HG02759 (cell line): ENCODE measurements around the gene SFXN3.

Experiments
- ATAC-seq: cut with Tn5 transposase; IDR thresholded peaks from one replicate; pipeline ENCODE4 v1.9.1; 2021; ENCODE audit warnings: mild to moderate bottlenecking, moderate library complexity; ENCODE audit not compliant: unreplicated experiment

SFXN3 gene

DNA sequence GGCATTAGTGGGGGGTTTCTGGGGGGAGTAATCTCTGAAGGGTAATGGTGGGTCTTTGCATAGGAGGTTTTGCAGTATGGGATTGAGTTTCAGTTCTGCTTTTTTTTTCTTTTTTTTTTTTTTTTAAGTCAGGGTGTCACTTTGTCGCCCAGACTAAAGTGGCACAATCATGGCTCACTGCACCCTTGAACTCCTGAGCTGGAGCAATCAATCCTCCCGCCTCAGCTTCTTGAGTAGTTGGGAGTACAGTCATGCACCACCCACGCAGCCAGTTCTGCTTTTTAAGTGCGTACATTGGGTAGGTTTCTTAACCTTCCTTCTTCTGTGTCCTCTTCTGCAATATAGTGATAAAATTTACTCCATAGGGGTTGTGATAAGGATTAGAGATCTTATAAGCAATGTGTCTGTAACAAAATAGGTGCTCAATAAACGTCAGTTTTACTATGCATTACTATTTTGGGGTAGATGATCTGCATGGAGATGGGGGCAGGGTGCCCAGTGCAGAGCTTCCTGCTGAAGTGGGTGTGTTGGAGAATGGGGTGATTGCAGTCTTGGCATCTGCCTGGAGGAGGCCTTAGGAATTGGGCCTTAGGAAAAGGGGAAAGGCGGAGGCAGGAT, 40.3 kb downstream of the SFXN3 start:
- ATAC-seq = no peak

- no peak for ATAC-seq
Measured at GRCh38 chr10:101071885-101072433, 40.9 kb downstream of the SFXN3 start.

GRCh38 chr10:101072923-101073322, 41.9 kb downstream of the SFXN3 start:
- ATAC-seq = no peak

GRCh38 chr10:101073631-101074030, 42.6 kb downstream of the SFXN3 start:
- no peak for ATAC-seq

DNA sequence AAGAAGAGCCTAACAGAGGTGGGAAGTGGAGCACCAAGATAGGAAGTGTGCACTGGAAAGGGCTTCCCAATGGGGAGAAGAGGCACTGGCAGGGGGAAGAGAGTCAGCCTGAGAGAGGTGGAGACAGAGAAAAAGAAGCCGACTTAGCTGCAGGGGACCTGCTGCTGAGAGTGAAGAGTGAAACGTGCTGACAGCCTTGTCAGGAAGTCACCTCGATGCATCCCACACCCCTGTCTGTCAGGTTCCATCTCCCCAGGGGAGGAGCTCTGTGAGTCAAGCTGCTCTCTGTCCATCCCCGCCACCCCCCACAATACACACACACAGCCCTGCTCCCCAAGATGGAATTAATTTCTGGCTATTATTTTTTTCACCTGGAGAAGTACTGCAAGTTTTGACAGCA, 44.7 kb downstream of the SFXN3 start:
- no peak for ATAC-seq

DNA sequence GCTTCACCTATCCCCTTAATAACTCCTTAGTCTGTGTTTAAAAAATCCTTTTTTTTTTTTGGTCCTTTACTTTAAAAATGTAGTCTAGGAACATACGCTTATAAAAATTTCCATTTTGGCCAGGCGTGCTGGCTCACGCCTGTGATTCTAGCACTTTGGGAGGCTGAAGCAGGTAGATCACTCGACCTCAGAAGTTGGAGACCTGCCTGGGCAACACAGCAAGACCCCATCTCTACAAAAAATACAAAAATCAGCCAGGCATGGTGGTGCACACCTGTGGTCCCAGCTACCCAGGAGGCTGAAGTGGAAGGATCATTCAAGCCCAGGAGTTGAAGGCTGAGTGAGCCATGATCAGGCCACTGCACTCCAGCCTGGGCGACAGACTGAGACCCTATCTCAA, 45.6 kb downstream of the SFXN3 start:
- ATAC-seq = no peak

DNA sequence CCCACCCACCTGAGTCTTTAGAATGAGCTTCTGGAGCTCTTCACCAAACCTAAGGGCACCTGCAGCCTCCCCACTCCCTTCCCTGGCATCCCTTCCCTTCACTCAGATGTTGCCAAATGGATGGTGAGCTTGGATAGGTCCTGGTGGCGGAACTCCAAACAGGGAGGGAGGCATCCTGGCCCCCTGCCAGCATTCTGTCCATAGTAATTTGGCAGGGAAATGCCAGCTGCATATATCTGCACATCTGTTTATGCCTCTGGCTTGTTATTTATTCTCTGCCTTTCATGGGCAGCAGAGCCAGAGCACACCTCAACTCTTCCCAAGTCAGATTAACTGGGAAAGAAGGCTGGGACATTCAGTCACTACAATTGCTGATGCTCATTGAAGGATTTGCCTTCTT, 48.8 kb downstream of the SFXN3 start:
- ATAC-seq = no peak

DNA sequence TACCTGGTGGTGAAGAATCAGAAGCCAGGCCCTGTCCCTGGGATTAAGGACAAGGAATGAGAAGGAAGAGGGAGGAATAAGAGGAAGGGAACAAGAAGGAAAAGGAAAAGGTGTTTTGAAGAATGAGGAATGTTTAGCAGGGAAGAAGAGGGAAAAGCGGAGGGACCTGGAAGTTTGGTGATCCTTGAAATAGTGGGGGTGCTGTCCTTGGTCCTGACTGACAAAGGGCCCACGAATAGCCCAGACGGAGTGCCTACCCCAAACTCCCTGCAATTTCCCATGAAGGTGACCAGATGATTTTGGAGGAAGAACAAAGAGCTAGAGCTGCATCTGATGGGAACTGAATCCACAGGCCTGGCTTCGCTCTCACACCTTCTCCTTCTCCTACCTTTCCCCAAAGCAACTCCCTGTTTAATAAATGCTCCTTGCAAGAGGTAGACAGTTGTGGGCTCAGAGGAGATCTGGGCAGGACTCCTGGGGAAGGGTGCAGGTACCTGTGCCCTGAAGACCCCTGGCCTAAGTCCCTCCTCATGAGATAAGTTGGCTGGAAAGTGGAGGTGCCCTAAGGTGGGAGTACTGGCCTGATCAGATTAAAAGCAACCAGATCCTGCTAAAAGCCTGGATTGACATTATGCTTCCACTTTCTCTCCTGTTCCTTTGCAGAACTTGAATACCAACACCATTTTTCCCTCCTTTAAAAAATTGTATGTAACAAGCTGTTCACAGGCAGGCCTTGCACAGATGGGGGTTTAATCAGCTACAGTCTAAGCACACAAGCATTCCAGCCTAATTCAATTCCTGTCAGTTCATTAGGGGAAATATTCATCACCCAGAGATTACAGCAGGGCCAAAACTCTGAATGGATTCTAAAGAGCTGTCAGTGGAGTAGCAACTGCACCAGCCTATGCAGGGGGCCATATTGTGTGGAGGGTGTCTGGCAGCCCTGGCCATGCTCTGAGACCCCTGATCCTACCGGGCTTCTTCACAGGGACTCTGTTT, 50.2 kb downstream of the SFXN3 start:
- ATAC-seq = no peak

- no peak for ATAC-seq
Measured at GRCh38 chr10:101085846-101086245, 54.8 kb downstream of the SFXN3 start.

- ATAC-seq = no peak
Measured at GRCh38 chr10:101087376-101087775, 56.3 kb downstream of the SFXN3 start.

DNA sequence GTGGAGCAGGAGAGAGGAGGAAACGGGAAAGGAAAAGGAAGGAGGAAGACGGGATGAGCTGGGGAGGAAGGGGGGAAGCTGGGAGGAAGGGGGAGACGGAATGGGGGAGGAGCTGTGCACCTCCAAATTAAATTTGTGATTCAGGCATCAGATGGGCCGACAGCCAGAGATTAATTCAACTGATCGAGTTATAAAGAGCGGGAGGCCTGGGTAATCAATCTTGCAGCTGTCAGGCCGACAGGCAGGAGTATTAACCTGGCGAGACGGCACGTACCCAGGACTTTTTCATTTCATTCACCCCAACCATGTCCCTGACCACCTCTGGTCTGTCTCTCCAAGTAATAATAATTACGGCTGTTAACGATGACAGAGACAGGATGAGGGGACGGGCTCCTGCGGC, 56.9 kb downstream of the SFXN3 start:
- no peak for ATAC-seq

DNA sequence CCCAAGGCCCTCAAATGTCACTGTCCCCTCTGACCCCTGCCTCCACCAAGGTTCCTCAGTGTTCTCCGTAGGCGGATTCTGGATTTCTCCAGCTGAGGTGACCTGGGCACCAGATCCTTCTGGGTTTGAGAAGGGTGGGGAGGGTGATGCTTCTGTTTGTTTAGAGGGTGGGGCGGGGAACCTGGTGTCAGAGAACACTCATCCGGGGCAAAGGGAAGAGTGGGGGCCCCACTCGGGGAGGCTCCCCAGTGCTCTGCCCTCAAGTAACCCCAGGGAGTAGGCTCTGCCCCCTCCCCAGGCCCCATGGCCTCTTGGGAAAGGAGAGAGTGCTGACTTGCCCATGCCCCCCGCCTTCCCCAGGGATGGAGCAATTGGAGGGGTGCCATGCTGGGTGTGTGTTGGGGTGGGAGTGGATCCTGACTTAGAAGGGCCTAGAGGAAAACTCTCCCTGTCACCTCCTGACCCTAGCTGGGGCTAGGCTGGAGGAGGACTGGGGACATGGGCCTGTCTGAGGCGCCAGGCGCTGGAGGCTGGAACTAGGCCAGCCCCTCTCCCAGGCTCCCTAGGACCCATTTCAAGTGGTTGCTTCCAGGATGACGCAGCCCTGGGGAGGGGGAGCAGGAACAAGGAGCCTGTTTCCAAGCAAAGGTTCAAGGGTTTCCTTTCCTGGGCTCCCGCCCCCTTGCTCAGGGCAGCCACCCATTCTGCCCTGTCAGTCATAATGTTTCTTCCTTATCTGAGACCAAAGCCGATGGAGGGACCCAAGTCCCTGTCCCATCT, 58.7 kb downstream of the SFXN3 start:
- ATAC-seq = no peak

GRCh38 chr10:101090597-101090996, 59.6 kb downstream of the SFXN3 start:
- no peak for ATAC-seq
